NCI-H774 (cell line): ENCODE results near the gene SP2.

Source experiments
- DNase-seq: peaks from one replicate; lab custom pipeline; 2025; lab: John Stamatoyannopoulos, UW

The SP2 gene

GRCh38 chr17:47870056-47870455, 26.0 kb upstream of the SP2 start:
- DNase-seq: no peak

GRCh38 chr17:47871048-47871447, 25.0 kb upstream of the SP2 start:
- no peak for DNase-seq

GRCh38 chr17:47872019-47872650, 23.9 kb upstream of the SP2 start:
- DNase-seq: no peak

- DNase-seq: no peak
Observed at GRCh38 chr17:47872651-47873161, 23.3 kb upstream of the SP2 start.

GRCh38 chr17:47873200-47874090, 22.6 kb upstream of the SP2 start:
- DNase-seq: no peak

GRCh38 chr17:47875011-47875985, 20.7 kb upstream of the SP2 start:
- no peak for DNase-seq

GRCh38 chr17:47877368-47878034, 18.5 kb upstream of the SP2 start:
- no peak for DNase-seq

GRCh38 chr17:47878203-47879027, 17.6 kb upstream of the SP2 start:
- no peak for DNase-seq

- no peak for DNase-seq
Observed at GRCh38 chr17:47879028-47879585, 16.9 kb upstream of the SP2 start.

- DNase-seq: no peak
Observed at GRCh38 chr17:47879776-47880454, 16.1 kb upstream of the SP2 start.

- DNase-seq: no peak
Observed at GRCh38 chr17:47882247-47882646, 13.8 kb upstream of the SP2 start.

- no peak for DNase-seq
Observed at GRCh38 chr17:47882695-47883588, 13.1 kb upstream of the SP2 start.

- DNase-seq: no peak
Observed at GRCh38 chr17:47883589-47884426, 12.2 kb upstream of the SP2 start.

GRCh38 chr17:47884427-47884740, 11.7 kb upstream of the SP2 start:
- no peak for DNase-seq

- no peak for DNase-seq
Observed at GRCh38 chr17:47884905-47885730, 10.9 kb upstream of the SP2 start.

GRCh38 chr17:47888293-47888692, 7.7 kb upstream of the SP2 start:
- no peak for DNase-seq
